Endothelial cell of umbilical vein (primary cell): ENCODE results near the gene KCNJ3. TPM values are rescaled to one million over a fixed set of nuclear protein-coding genes. Genes with fewer than 3 reads are reported as not detected.

Experiments
- BruUV-seq: library from RNA; stranded (reverse); fragments of 400-500 nt; replicated peaks from 2 replicates; lab custom pipeline; 2021; lab: Mats Ljungman, UMichigan
- CTCF ChIA-PET: fragments of 300-600, 350-600 bp; sonication (Branson Sonifier 250); formaldehyde crosslinking; loops from one replicate; lab custom pipeline; 2021; ENCODE audit warnings: antibody characterized with exemption, inconsistent platforms; lab: Charles Lee
- POLR2A ChIA-PET: fragments of 300-600, 350-600 bp; sonication (Branson Sonifier 250); formaldehyde crosslinking; loops from one replicate; lab custom pipeline; 2021; ENCODE audit warnings: antibody characterized with exemption, inconsistent platforms; lab: Charles Lee
- DNase-seq: peaks from one replicate; pipeline ENCODE4 v3.0.0-alpha.2; 2011; ENCODE audit warnings: low read depth, low spot score
- FAIRE-seq: peaks from 2 replicates; lab custom pipeline; 2011; peaks lifted over from hg19 to GRCh38; lab: Jason Lieb, UNC
- H2AFZ ChIP-seq: 2 replicates; pipeline ENCODE4 v1.6.0; 2012; ENCODE audit warnings: low read depth, low read length, control low read depth, inconsistent platforms
- H3K27ac ChIP-seq: 2 replicates; pipeline ENCODE4 v1.5.1; 2011; ENCODE audit warnings: low read depth, mild to moderate bottlenecking, control low read depth, low read length, moderate library complexity; ENCODE audit not compliant: insufficient read depth
- H3K27me3 ChIP-seq, 2 experiments: 2 replicates each; pipeline versions ENCODE4 v1.6.0 to v1.6.1; 2011; ENCODE audit warnings: low read length in 2 of 2, mixed read lengths in 1 of 2; ENCODE audit not compliant: control insufficient read depth in 2 of 2, insufficient read depth in 2 of 2
- H3K36me3 ChIP-seq, 2 experiments: 2 replicates in 1 of 2; 3 replicates in 1 of 2; pipeline ENCODE4 v1.5.1; 2011; ENCODE audit warnings: low read length in 2 of 2, mild to moderate bottlenecking in 1 of 2, moderate library complexity in 1 of 2; ENCODE audit not compliant: control insufficient read depth in 2 of 2, insufficient read depth in 2 of 2; ENCODE audit errors: extremely low read depth in 1 of 2
- H3K4me1 ChIP-seq: 3 replicates; pipeline ENCODE4 v1.5.1; 2011; ENCODE audit warnings: mild to moderate bottlenecking, low read length; ENCODE audit not compliant: control insufficient read depth, insufficient read depth; ENCODE audit errors: extremely low read depth
- H3K4me2 ChIP-seq: 2 replicates; pipeline ENCODE4 v1.6.1; 2011; ENCODE audit warnings: low read length, control low read depth, mixed read lengths; ENCODE audit not compliant: insufficient read depth
- H3K4me3 ChIP-seq, 3 experiments: fragments of 200-600 bp in 1 of 3; sonication (generic), shearing (Covaris generic) in 1 of 3; replicated peaks in 1 of 3; 2 replicates each; pipeline ENCODE4 v1.5.1; 2011 to 2016; ENCODE audit warnings: control low read depth in 3 of 3, low read length in 3 of 3, mild to moderate bottlenecking in 2 of 3, inconsistent platforms in 1 of 3, low read depth in 1 of 3, moderate library complexity in 1 of 3; ENCODE audit not compliant: insufficient read depth in 1 of 3
- H3K79me2 ChIP-seq: 2 replicates; pipeline ENCODE4 v1.6.0; 2012; ENCODE audit warnings: low read length, inconsistent platforms; ENCODE audit not compliant: control insufficient read depth, insufficient read depth
- H3K9ac ChIP-seq: replicated peaks from 2 replicates; pipeline ENCODE3; 2011; ENCODE audit warnings: low read length, control low read depth; ENCODE audit not compliant: insufficient read depth; ENCODE audit errors: extremely low read depth
- H3K9me1 ChIP-seq: replicated peaks from 3 replicates; pipeline ENCODE4 v1.6.0; 2011; ENCODE audit warnings: mild to moderate bottlenecking, low read length; ENCODE audit not compliant: control insufficient read depth, insufficient read depth; ENCODE audit errors: extremely low read depth
- H3K9me3 ChIP-seq: replicated peaks from 2 replicates; pipeline ENCODE4 v1.5.1; 2012; ENCODE audit warnings: low read length, inconsistent platforms; ENCODE audit not compliant: control insufficient read depth, insufficient read depth
- H4K20me1 ChIP-seq: replicated peaks from 2 replicates; pipeline ENCODE3; 2011; ENCODE audit warnings: mild to moderate bottlenecking, low read length; ENCODE audit not compliant: control insufficient read depth, insufficient read depth; ENCODE audit errors: extremely low read depth
- EZH2 ChIP-seq: IDR thresholded peaks from 2 replicates; pipeline ENCODE4 v1.6.1; 2012; ENCODE audit warnings: borderline replicate concordance, low read depth, mild to moderate bottlenecking, moderate library complexity, low read length, inconsistent platforms; ENCODE audit not compliant: severe bottlenecking
- FOS ChIP-seq: IDR thresholded peaks from 2 replicates; pipeline ENCODE4 v1.6.1; 2011; ENCODE audit warnings: mild to moderate bottlenecking, low read length, moderate library complexity, borderline replicate concordance; ENCODE audit not compliant: insufficient read depth
- GATA2 ChIP-seq: IDR thresholded peaks from 2 replicates; pipeline ENCODE4 v1.7.0; 2011; ENCODE audit warnings: low read depth, mild to moderate bottlenecking, moderate library complexity, mixed read lengths, low read length; ENCODE audit not compliant: insufficient read length, insufficient read depth
- JUN ChIP-seq: IDR thresholded peaks from 2 replicates; pipeline ENCODE4 v1.6.1; 2011; ENCODE audit warnings: borderline replicate concordance, low read depth; ENCODE audit not compliant: insufficient read length, insufficient read depth
- MAX ChIP-seq: IDR thresholded peaks from 2 replicates; pipeline ENCODE4 v1.6.1; 2011; ENCODE audit not compliant: insufficient read depth, insufficient read length
- MYC ChIP-seq: IDR thresholded peaks from one replicate; pipeline ENCODE4 v1.6.1; 2011; ENCODE audit warnings: mild to moderate bottlenecking, low read depth, low read length
- POLR2A ChIP-seq: IDR thresholded peaks from 2 replicates; pipeline ENCODE4 v1.6.1; 2012; ENCODE audit warnings: low read depth, mild to moderate bottlenecking, control low read depth, low read length
- POLR2AphosphoS5 ChIP-seq: IDR thresholded peaks from 2 replicates; pipeline ENCODE4 v1.6.1; 2012; ENCODE audit warnings: low read depth, mild to moderate bottlenecking, control low read depth, low read length, moderate library complexity; ENCODE audit not compliant: insufficient read depth
- dilution Hi-C: fragments of 300-500 bp; cut with MboI; formaldehyde crosslinking; loops from one replicate; pipeline ENCODE4 v1.15.0; 2019; ENCODE audit warnings: low sequenced_read_pairs; ENCODE audit not compliant: extremely low pct_ligation_motif_present
- intact Hi-C: fragments of 100-400 bp; cut with micrococcal nuclease; formaldehyde crosslinking; loops from one replicate; pipeline ENCODE4 v1.10.0; 2022
- polyA plus RNA-seq, 4 experiments: library from polyadenylated mRNA; depleted of rRNA in 3 of 4; stranded (reverse) in 3 of 4; unstranded in 1 of 4; fragments of >200 nt; gene quantifications; 2 replicates each; pipeline versions ENCODE4 v1.2.1 to v1.2.3, GENCODE V29; 2011 to 2012; ENCODE audit warnings: missing spikeins in 1 of 4
- total RNA-seq: library from RNA; stranded (reverse); gene quantifications from 2 replicates; pipeline ENCODE4 v1.2.3, GENCODE V29; 2021
- TF ChIP-seq, protein P1 (sequence below), 2 donors: IDR thresholded peaks; 1 replicate in 1 of 2; 2 replicates in 1 of 2; pipeline ENCODE4 v1.5.1; 2011; ENCODE audit warnings: low read length in 2 of 2, mild to moderate bottlenecking in 2 of 2, moderate library complexity in 2 of 2, control low read depth in 1 of 2, inconsistent platforms in 1 of 2, low read depth in 1 of 2; ENCODE audit not compliant: insufficient read depth in 1 of 2; ENCODE audit errors: extremely low read depth in 1 of 2

The KCNJ3 gene
- total and polyA plus RNA-seq, 2 donors (not counting 3 experiments of a cell fraction or from before 2014, with no cell fraction given) = not detected

DNA sequence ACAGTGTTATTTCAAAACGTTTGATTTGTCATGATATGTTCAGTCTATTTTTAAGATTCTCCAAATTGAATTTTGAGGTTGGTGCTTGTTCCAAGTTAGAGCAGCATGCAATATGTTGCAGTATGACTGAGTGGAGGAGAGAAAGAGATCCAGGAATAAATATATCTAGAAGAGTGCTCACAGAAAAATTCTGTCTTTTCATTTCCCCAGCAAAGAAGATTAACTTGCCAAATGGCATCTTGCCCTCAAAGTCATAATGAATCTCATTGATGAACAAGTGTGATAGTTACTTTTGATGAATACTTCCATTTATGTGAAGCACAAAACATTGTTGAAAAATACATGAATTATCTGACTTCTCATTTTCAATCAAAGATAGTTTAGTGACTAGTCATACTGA, 95.9 kb downstream of the KCNJ3 start:
- Histone ChIP-seq H3K9me3 (no peaks in the 10 kb centered on the region), H3K4me2 (no peak overlapping the region), H3K4me3 (no peak overlapping the region), H3K79me2 (no peaks in the 10 kb centered on the region), H3K9me1 (no peaks in the 10 kb centered on the region), H3K4me1 (no peaks in the 10 kb centered on the region), H3K27ac (no peak overlapping the region), H3K9ac (no peak overlapping the region), H3K36me3 (no peaks in the 10 kb centered on the region), H3K27me3 (no peaks in the 10 kb centered on the region), H2AFZ (no peak overlapping the region), H4K20me1 (no peaks in the 10 kb centered on the region)
- BruUV-seq = no TSS peak
- ChIA-PET POLR2A (no interaction called here), CTCF (no interaction called here)
- TF ChIP-seq MYC (no peak), MAX (no peak), POLR2A (no peak), POLR2AphosphoS5 (no peak), GATA2 (no peak), EZH2 (no peak), FOS (no peak), JUN (no peak)
- TF ChIP-seq, protein P1, sequence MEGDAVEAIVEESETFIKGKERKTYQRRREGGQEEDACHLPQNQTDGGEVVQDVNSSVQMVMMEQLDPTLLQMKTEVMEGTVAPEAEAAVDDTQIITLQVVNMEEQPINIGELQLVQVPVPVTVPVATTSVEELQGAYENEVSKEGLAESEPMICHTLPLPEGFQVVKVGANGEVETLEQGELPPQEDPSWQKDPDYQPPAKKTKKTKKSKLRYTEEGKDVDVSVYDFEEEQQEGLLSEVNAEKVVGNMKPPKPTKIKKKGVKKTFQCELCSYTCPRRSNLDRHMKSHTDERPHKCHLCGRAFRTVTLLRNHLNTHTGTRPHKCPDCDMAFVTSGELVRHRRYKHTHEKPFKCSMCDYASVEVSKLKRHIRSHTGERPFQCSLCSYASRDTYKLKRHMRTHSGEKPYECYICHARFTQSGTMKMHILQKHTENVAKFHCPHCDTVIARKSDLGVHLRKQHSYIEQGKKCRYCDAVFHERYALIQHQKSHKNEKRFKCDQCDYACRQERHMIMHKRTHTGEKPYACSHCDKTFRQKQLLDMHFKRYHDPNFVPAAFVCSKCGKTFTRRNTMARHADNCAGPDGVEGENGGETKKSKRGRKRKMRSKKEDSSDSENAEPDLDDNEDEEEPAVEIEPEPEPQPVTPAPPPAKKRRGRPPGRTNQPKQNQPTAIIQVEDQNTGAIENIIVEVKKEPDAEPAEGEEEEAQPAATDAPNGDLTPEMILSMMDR (IDR thresholded peaks at IDR 0.05; ENCODE audit: extremely low read depth in 1 of 2, insufficient read depth in 1 of 2, low read depth in 1 of 2, low read length in 2 of 2) = no peak
- intact Hi-C loops = no loop called here
- no peak for FAIRE-seq
- no peak for DNase-seq
- dilution Hi-C loops = no loop called here
